Mesendoderm (in vitro differentiated cells): ENCODE measurements around the gene ELF4.

Source experiments
- DNase-seq: peaks from one replicate; pipeline ENCODE4 v3.0.0; 2013
- H2AK5ac ChIP-seq: 2 replicates; pipeline ENCODE4 v1.6.1; 2013; ENCODE audit warnings: low read length, inconsistent platforms
- H2BK120ac ChIP-seq: 2 replicates; pipeline ENCODE4 v1.6.1; 2013; ENCODE audit warnings: low read depth, mild to moderate bottlenecking, low read length, moderate library complexity, mixed read lengths
- H2BK15ac ChIP-seq: replicated peaks from 2 replicates; pipeline ENCODE4 v1.6.1; 2013; ENCODE audit warnings: low read depth, mild to moderate bottlenecking, moderate library complexity
- H2BK5ac ChIP-seq: 2 replicates; pipeline ENCODE4 v1.6.1; 2013; ENCODE audit warnings: low read length, inconsistent platforms
- H3K18ac ChIP-seq: 2 replicates; pipeline ENCODE4 v1.6.1; 2013; ENCODE audit warnings: mild to moderate bottlenecking, low read length, mixed read lengths
- H3K23ac ChIP-seq: one replicate; pipeline ENCODE4 v1.6.1; 2013; ENCODE audit warnings: low read length
- H3K27ac ChIP-seq: 2 replicates; pipeline ENCODE4 v1.5.1; 2013; ENCODE audit warnings: low read depth, mild to moderate bottlenecking, inconsistent platforms, low read length, moderate library complexity
- H3K27me3 ChIP-seq: 2 replicates; pipeline ENCODE4 v1.6.1; 2013; ENCODE audit warnings: low read length, control low read depth, mild to moderate bottlenecking, inconsistent platforms; ENCODE audit not compliant: insufficient read depth, poor library complexity
- H3K36me3 ChIP-seq: 2 replicates; pipeline ENCODE4 v1.6.1; 2013; ENCODE audit warnings: low read length, inconsistent platforms; ENCODE audit not compliant: control insufficient read depth, insufficient read depth
- H3K4ac ChIP-seq: one replicate; pipeline ENCODE4 v1.6.1; 2013; ENCODE audit warnings: low read depth, mild to moderate bottlenecking, low read length, moderate library complexity
- H3K4me1 ChIP-seq: 2 replicates; pipeline ENCODE4 v1.6.1; 2013; ENCODE audit warnings: low read depth, low read length, inconsistent platforms; ENCODE audit not compliant: control insufficient read depth
- H3K4me2 ChIP-seq: 2 replicates; pipeline ENCODE4 v1.6.1; 2013; ENCODE audit warnings: low read length
- H3K4me3 ChIP-seq: 2 replicates; pipeline ENCODE4 v1.5.1; 2013; ENCODE audit warnings: mild to moderate bottlenecking, low read length
- H3K56ac ChIP-seq: one replicate; pipeline ENCODE4 v1.6.1; 2013; ENCODE audit warnings: low read length
- H3K79me1 ChIP-seq: 2 replicates; pipeline ENCODE4 v1.6.1; 2013; ENCODE audit warnings: low read length, inconsistent platforms
- H3K79me2 ChIP-seq: 2 replicates; pipeline ENCODE4 v1.6.1; 2013; ENCODE audit warnings: mild to moderate bottlenecking, low read length; ENCODE audit not compliant: control insufficient read depth, insufficient read depth
- H3K9ac ChIP-seq: 2 replicates; pipeline ENCODE4 v1.6.1; 2013; ENCODE audit warnings: low read length, inconsistent platforms
- H4K5ac ChIP-seq: one replicate; pipeline ENCODE4 v1.6.1; 2013; ENCODE audit warnings: low read length
- H4K8ac ChIP-seq: one replicate; pipeline ENCODE4 v1.6.1; 2013; ENCODE audit warnings: low read depth, mild to moderate bottlenecking, control low read depth, low read length, moderate library complexity
- WGBS: extraction: QIAGEN DNeasy Blood & Tissue Kit; methylation state at CpG from one replicate; pipeline ENCODE4 v1.1.7; 2013; ENCODE audit warnings: low lambda C conversion rate, missing lambda C conversion rate; ENCODE audit not compliant: insufficient coverage; ENCODE audit errors: extremely low coverage; 5-methylcytosine and 5-hydroxymethylcytosine counted together

ELF4 gene

GRCh38 chrX:130027569-130027968 is 82.7 kb downstream of the ELF4 start:
- no peak overlapping the region for H2BK15ac ChIP-seq
- H4K8ac ChIP-seq, result no peak overlapping the region
- no peak overlapping the region for H3K4me3 ChIP-seq
- no peaks in the 10 kb centered on the region for H3K4me1 ChIP-seq
- H4K5ac ChIP-seq, result no peak overlapping the region
- H3K18ac ChIP-seq, result no peak overlapping the region
- H3K4me2 ChIP-seq, result no peak overlapping the region
- no peak overlapping the region for H3K23ac ChIP-seq
- H2BK120ac ChIP-seq, result no peak overlapping the region
- no peak overlapping the region for H2AK5ac ChIP-seq
- WGBS, result no CpG with 5 or more reads among the region's 4 CpGs
- H2BK5ac ChIP-seq, result no peak overlapping the region
- H3K36me3 ChIP-seq, result no peaks in the 10 kb centered on the region
- H3K56ac ChIP-seq, result no peak overlapping the region
- no peaks in the 10 kb centered on the region for H3K27me3 ChIP-seq
- no peaks in the 10 kb centered on the region for H3K79me1 ChIP-seq
- no peak overlapping the region for H3K4ac ChIP-seq
- no peak for DNase-seq
- no peak overlapping the region for H3K9ac ChIP-seq
- H3K27ac ChIP-seq, result no peak overlapping the region
- H3K79me2 ChIP-seq, result no peaks in the 10 kb centered on the region

GRCh38 chrX:130025256-130025655 is 85.0 kb downstream of the ELF4 start:
- peak; percentile 75 for DNase-seq
- no peaks in the 10 kb centered on the region for H3K27me3 ChIP-seq
- H2AK5ac ChIP-seq, result no peak overlapping the region
- no peak overlapping the region for H2BK5ac ChIP-seq
- WGBS, result no CpG with 5 or more reads among the region's 19 CpGs
- no peak overlapping the region for H3K4me2 ChIP-seq
- no peak overlapping the region for H2BK120ac ChIP-seq
- no peak overlapping the region for H4K8ac ChIP-seq
- no peak overlapping the region for H3K27ac ChIP-seq
- H3K79me2 ChIP-seq, result no peaks in the 10 kb centered on the region
- H3K18ac ChIP-seq, result no peak overlapping the region
- H3K79me1 ChIP-seq, result no peaks in the 10 kb centered on the region
- no peak overlapping the region for H3K56ac ChIP-seq
- no peak overlapping the region for H3K23ac ChIP-seq
- H3K4me1 ChIP-seq, result no peaks in the 10 kb centered on the region
- H4K5ac ChIP-seq, result no peak overlapping the region
- no peak overlapping the region for H3K4ac ChIP-seq
- H3K9ac ChIP-seq, result no peak overlapping the region
- no peaks in the 10 kb centered on the region for H3K36me3 ChIP-seq
- H3K4me3 ChIP-seq, result no peak overlapping the region
- no peak overlapping the region for H2BK15ac ChIP-seq

GRCh38 chrX:130024127-130024526 is 86.2 kb downstream of the ELF4 start:
- no peaks in the 10 kb centered on the region for H3K79me1 ChIP-seq
- H3K18ac ChIP-seq, result no peak overlapping the region
- no peak overlapping the region for H4K8ac ChIP-seq
- H2BK120ac ChIP-seq, result no peak overlapping the region
- H3K4me2 ChIP-seq, result no peak overlapping the region
- H4K5ac ChIP-seq, result no peak overlapping the region
- H3K9ac ChIP-seq, result no peak overlapping the region
- no peak overlapping the region for H2AK5ac ChIP-seq
- H3K36me3 ChIP-seq, result no peaks in the 10 kb centered on the region
- DNase-seq, result peak; percentile 90
- no peak overlapping the region for H2BK15ac ChIP-seq
- no peaks in the 10 kb centered on the region for H3K79me2 ChIP-seq
- H2BK5ac ChIP-seq, result no peak overlapping the region
- no peak overlapping the region for H3K4me3 ChIP-seq
- no peaks in the 10 kb centered on the region for H3K27me3 ChIP-seq
- H3K23ac ChIP-seq, result no peak overlapping the region
- H3K4me1 ChIP-seq, result no peaks in the 10 kb centered on the region
- peak overlapping the region; percentile 25 for H3K56ac ChIP-seq
- H3K27ac ChIP-seq, result no peak overlapping the region
- no CpG with 5 or more reads among the region's 9 CpGs for WGBS
- H3K4ac ChIP-seq, result no peak overlapping the region

- Histone ChIP-seq H3K27ac (no peak overlapping the region), H3K79me1 (no peaks in the 10 kb centered on the region), H3K23ac (no peak overlapping the region), H3K4me1 (no peaks in the 10 kb centered on the region), H3K27me3 (no peaks in the 10 kb centered on the region), H3K4me2 (no peak overlapping the region), H3K79me2 (no peaks in the 10 kb centered on the region), H3K18ac (no peak overlapping the region), H3K4me3 (no peak overlapping the region), H4K8ac (no peak overlapping the region), H2BK15ac (no peak overlapping the region), H3K9ac (no peak overlapping the region), H3K36me3 (no peaks in the 10 kb centered on the region), H3K56ac (no peak overlapping the region), H2BK5ac (no peak overlapping the region), H4K5ac (no peak overlapping the region), H2BK120ac (no peak overlapping the region), H3K4ac (no peak overlapping the region), H2AK5ac (no peak overlapping the region)
- no CpG with 5 or more reads among the region's 15 CpGs for WGBS
- DNase-seq, result no peak
These were observed 89.5 kb downstream of the ELF4 start for GRCh38 chrX:130020661-130021324.

- Histone ChIP-seq H3K9ac (no peak overlapping the region), H3K27ac (no peak overlapping the region), H2BK120ac (no peak overlapping the region), H3K36me3 (no peaks in the 10 kb centered on the region), H2AK5ac (no peak overlapping the region), H3K18ac (no peak overlapping the region), H3K79me2 (no peaks in the 10 kb centered on the region), H2BK15ac (no peak overlapping the region), H3K56ac (no peak overlapping the region), H2BK5ac (no peak overlapping the region), H3K79me1 (no peaks in the 10 kb centered on the region), H4K8ac (no peak overlapping the region), H3K4me3 (no peak overlapping the region), H4K5ac (no peak overlapping the region), H3K4ac (no peak overlapping the region), H3K4me1 (no peaks in the 10 kb centered on the region), H3K4me2 (no peak overlapping the region), H3K27me3 (no peaks in the 10 kb centered on the region), H3K23ac (no peak overlapping the region)
- no CpG with 5 or more reads among the region's 1 CpG for WGBS
- DNase-seq, result no peak
These were observed 92.2 kb downstream of the ELF4 start for GRCh38 chrX:130018143-130018542.

- Histone ChIP-seq H4K5ac (no peak overlapping the region), H4K8ac (no peak overlapping the region), H3K23ac (no peak overlapping the region), H3K79me2 (no peaks in the 10 kb centered on the region), H2BK5ac (no peak overlapping the region), H3K4me3 (no peak overlapping the region), H2BK15ac (no peak overlapping the region), H3K56ac (no peak overlapping the region), H3K27ac (no peak overlapping the region), H3K9ac (no peak overlapping the region), H3K4me1 (no peaks in the 10 kb centered on the region), H3K27me3 (no peaks in the 10 kb centered on the region), H3K18ac (no peak overlapping the region), H3K4ac (no peak overlapping the region), H3K36me3 (no peaks in the 10 kb centered on the region), H2BK120ac (no peak overlapping the region), H3K79me1 (no peaks in the 10 kb centered on the region), H3K4me2 (no peak overlapping the region), H2AK5ac (no peak overlapping the region)
- DNase-seq, result no peak
- no CpG with 5 or more reads among the region's 15 CpGs for WGBS
These were observed 95.1 kb downstream of the ELF4 start for GRCh38 chrX:130015181-130015580.
